Astrocyte (in vitro differentiated cells and primary cell): ENCODE results near the gene USP40.

Experiments used
- EZH2 ChIP-seq: IDR thresholded peaks from 2 replicates; pipeline ENCODE4 v1.6.1; 2012; ENCODE audit warnings: mild to moderate bottlenecking, low read length, inconsistent platforms; ENCODE audit not compliant: insufficient read depth
- TF ChIP-seq, protein P1 (sequence below): IDR thresholded peaks from 2 replicates; pipeline ENCODE4 v1.5.1; 2011; ENCODE audit warnings: low read depth, mild to moderate bottlenecking, inconsistent platforms, low read length, moderate library complexity; ENCODE audit not compliant: insufficient read depth

DNA sequence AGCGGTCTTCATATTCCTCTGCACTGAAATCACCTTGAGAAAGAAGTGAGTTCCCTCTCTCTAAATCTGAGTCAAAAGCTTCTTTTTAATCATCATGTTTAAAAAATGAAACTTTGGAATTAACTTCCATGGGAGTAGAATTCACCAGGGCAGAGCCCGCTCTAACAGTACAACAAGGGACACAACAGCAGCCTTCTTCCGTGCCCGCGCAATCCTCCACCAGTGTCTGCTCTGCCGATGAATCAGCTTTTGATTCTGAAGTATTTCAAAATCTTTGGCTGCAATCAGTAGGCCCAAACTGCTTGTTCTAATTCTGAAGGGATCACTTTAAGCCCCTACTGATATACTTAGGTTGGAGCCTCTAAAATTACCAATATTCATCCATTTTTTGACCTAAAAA, 76.9 kb downstream of the USP40 start:
- TF ChIP-seq, protein P1, sequence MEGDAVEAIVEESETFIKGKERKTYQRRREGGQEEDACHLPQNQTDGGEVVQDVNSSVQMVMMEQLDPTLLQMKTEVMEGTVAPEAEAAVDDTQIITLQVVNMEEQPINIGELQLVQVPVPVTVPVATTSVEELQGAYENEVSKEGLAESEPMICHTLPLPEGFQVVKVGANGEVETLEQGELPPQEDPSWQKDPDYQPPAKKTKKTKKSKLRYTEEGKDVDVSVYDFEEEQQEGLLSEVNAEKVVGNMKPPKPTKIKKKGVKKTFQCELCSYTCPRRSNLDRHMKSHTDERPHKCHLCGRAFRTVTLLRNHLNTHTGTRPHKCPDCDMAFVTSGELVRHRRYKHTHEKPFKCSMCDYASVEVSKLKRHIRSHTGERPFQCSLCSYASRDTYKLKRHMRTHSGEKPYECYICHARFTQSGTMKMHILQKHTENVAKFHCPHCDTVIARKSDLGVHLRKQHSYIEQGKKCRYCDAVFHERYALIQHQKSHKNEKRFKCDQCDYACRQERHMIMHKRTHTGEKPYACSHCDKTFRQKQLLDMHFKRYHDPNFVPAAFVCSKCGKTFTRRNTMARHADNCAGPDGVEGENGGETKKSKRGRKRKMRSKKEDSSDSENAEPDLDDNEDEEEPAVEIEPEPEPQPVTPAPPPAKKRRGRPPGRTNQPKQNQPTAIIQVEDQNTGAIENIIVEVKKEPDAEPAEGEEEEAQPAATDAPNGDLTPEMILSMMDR: no peak
- no peak for TF ChIP-seq EZH2
